H1 (cell line): Measurements from ENCODE around the gene POLR2A. TPM values are rescaled to one million over a fixed set of nuclear protein-coding genes. Genes with fewer than 3 reads are reported as not detected.

Experiments used
- NANOG ChIP-seq: IDR thresholded peaks from 2 replicates; pipeline ENCODE4 v1.6.1; 2011; ENCODE audit warnings: low read length, low read depth, mild to moderate bottlenecking, inconsistent platforms; ENCODE audit not compliant: insufficient read depth, poor library complexity, severe bottlenecking
- PHF8 ChIP-seq: fragments of 200-600 bp; sonication (generic); conservative IDR thresholded peaks from 2 replicates; pipeline ENCODE4 v1.7.1; 2012; ENCODE audit warnings: low read depth, mild to moderate bottlenecking, inconsistent platforms, low read length, moderate library complexity
- USF2 ChIP-seq: IDR thresholded peaks from 2 replicates; pipeline ENCODE4 v1.6.1; 2011; ENCODE audit warnings: low read length, improper control_type of control experiment
- polyA plus RNA-seq, 7 experiments: library from polyadenylated mRNA; depleted of rRNA in 3 of 7; stranded (reverse) in 5 of 7; unstranded in 2 of 7; fragments of >200 nt in 5 of 7; fragments of 200-250 nt in 2 of 7; gene quantifications; 1 replicate in 5 of 7; 2 replicates in 1 of 7; 4 replicates in 1 of 7; pipeline versions ENCODE4 v1.2.1 to v1.2.3, GENCODE V29; 2011 to 2013; ENCODE audit warnings: missing spikeins in 2 of 7, mixed read lengths in 2 of 7
- total RNA-seq: library from RNA; stranded (reverse); fragmentation: NEBNext Ultra II Directional; extraction: Animal tissue kit (Norgen Biotek cat#: 25700); gene quantifications from 2 replicates; pipeline ENCODE4 v1.2.1, GENCODE V29; 2021

Gene POLR2A
- total and polyA plus RNA-seq, 2 of the 8 experiments (the other 6 are each of a cell fraction or from before 2014, with no cell fraction given), result 26.8 to 150 TPM

- TF ChIP-seq USF2 (no peak), NANOG (no peak), PHF8 (no peak)
Measured at GRCh38 chr17:7513850-7514419, 29.8 kb downstream of the POLR2A start (continued).
